ENCODE results near the gene GARNL3. TPM values are rescaled to one million over a fixed set of nuclear protein-coding genes. Genes with fewer than 3 reads are reported as not detected.

GARNL3 gene
- total RNA-seq, 1 donor from 2014 or later, result 32.0 TPM

GRCh38 chr9:127380479-127380878 is 115.9 kb downstream of the GARNL3 start:
- H3K36me3 Mint-ChIP-seq, result no peaks in the 10 kb centered on the region
- Histone ChIP-seq H3F3A (ENCODE audit: low read depth) (no peaks in the 10 kb centered on the region), H4K20me1 (ENCODE audit: low read depth) (no peaks in the 10 kb centered on the region), H2AFZ (replicated peaks) (no peak overlapping the region), H3K9ac (no peak overlapping the region), H3K79me2 (ENCODE audit: low read depth) (no peaks in the 10 kb centered on the region), H3K36me3 (no peaks in the 10 kb centered on the region), H3K9me3 (ENCODE audit: low read depth) (no peaks in the 10 kb centered on the region), H3K27me3 (no peaks in the 10 kb centered on the region), H3K27ac (no peak overlapping the region), H3K4me2 (no peak overlapping the region), H3K4me1 (no peaks in the 10 kb centered on the region), H3K4me3 (no peak overlapping the region)
- H3K9me3 Mint-ChIP-seq, result peaks cover 5% of the 10 kb centered on the region
- peaks cover 9% of the 10 kb centered on the region for H3K4me1 Mint-ChIP-seq
- no peak overlapping the region for H3K4me3 Mint-ChIP-seq
- no peak for TF ChIP-seq CTCF (IDR thresholded peaks at IDR 0.05)
- TF ChIP-seq EZH2phosphoT487 (IDR thresholded peaks at IDR 0.05), result no peak
- H3K27me3 Mint-ChIP-seq (ENCODE audit: insufficient read depth, low read depth), result no peaks in the 10 kb centered on the region
- no peak for DNase-seq (ENCODE audit: low spot score)
- no peak overlapping the region for H3K27ac Mint-ChIP-seq

- no peak overlapping the region for H3K4me3 ChIP-seq
- no peaks in the 10 kb centered on the region for H4K20me1 ChIP-seq (ENCODE audit: low read depth)
- no peaks in the 10 kb centered on the region for H3K36me3 ChIP-seq
- Mint-ChIP-seq H3K36me3 (no peaks in the 10 kb centered on the region), H3K27ac (no peak overlapping the region), H3K4me1 (peaks cover 16% of the 10 kb centered on the region), H3K9me3 (peaks cover 5% of the 10 kb centered on the region), H3K4me3 (no peak overlapping the region), H3K27me3 (ENCODE audit: insufficient read depth, low read depth) (no peaks in the 10 kb centered on the region)
- H2AFZ ChIP-seq (replicated peaks), result no peak overlapping the region
- H3K27me3 ChIP-seq, result no peaks in the 10 kb centered on the region
- H3K9me3 ChIP-seq (ENCODE audit: low read depth), result no peaks in the 10 kb centered on the region
- no peaks in the 10 kb centered on the region for H3K4me1 ChIP-seq
- no peaks in the 10 kb centered on the region for H3F3A ChIP-seq (ENCODE audit: low read depth)
- no peak overlapping the region for H3K27ac ChIP-seq
- no peaks in the 10 kb centered on the region for H3K79me2 ChIP-seq (ENCODE audit: low read depth)
- no peak overlapping the region for H3K4me2 ChIP-seq
- DNase-seq (ENCODE audit: low spot score), result no peak
- TF ChIP-seq CTCF (IDR thresholded peaks at IDR 0.05), result no peak
- no peak for TF ChIP-seq EZH2 (IDR thresholded peaks at IDR 0.05)
- TF ChIP-seq EZH2phosphoT487 (IDR thresholded peaks at IDR 0.05), result no peak
- H3K9ac ChIP-seq, result no peak overlapping the region
Measured at GRCh38 chr9:127382541-127382940, 118.0 kb downstream of the GARNL3 start.

GRCh38 chr9:127384016-127384730 is 119.6 kb downstream of the GARNL3 start:
- H3K9me3 ChIP-seq (ENCODE audit: low read depth), result no peaks in the 10 kb centered on the region
- Mint-ChIP-seq H3K27ac (peak overlapping the region; percentile 7), H3K4me3 (no peak overlapping the region)

More at GRCh38 chr9:127384016-127384730, 119.6 kb downstream of the GARNL3 start:
- H2AFZ ChIP-seq (replicated peaks), result no peak overlapping the region
- H3K9ac ChIP-seq, result no peak overlapping the region
- no peaks in the 10 kb centered on the region for H3K27me3 ChIP-seq
- peaks cover 4% of the 10 kb centered on the region for H3K9me3 Mint-ChIP-seq
- no peak overlapping the region for H3K4me3 ChIP-seq
- H3K79me2 ChIP-seq (ENCODE audit: low read depth), result no peaks in the 10 kb centered on the region
- no peak overlapping the region for H3K4me2 ChIP-seq
- no peaks in the 10 kb centered on the region for H3K4me1 ChIP-seq
- H4K20me1 ChIP-seq (ENCODE audit: low read depth), result no peaks in the 10 kb centered on the region
- DNase-seq (ENCODE audit: low spot score), result no peak
- H3K36me3 Mint-ChIP-seq, result no peaks in the 10 kb centered on the region
- TF ChIP-seq EZH2phosphoT487 (IDR thresholded peaks at IDR 0.05) (no peak), EZH2 (IDR thresholded peaks at IDR 0.05) (no peak), CTCF (IDR thresholded peaks at IDR 0.05) (no peak)
- no peaks in the 10 kb centered on the region for H3K27me3 Mint-ChIP-seq (ENCODE audit: insufficient read depth, low read depth)
- H3K4me1 Mint-ChIP-seq, result peaks cover 30% of the 10 kb centered on the region
- no peaks in the 10 kb centered on the region for H3K36me3 ChIP-seq
- no peaks in the 10 kb centered on the region for H3F3A ChIP-seq (ENCODE audit: low read depth)
- no peak overlapping the region for H3K27ac ChIP-seq
